ENCODE measurements around the gene UNC13C. TPM values are rescaled to one million over a fixed set of nuclear protein-coding genes. Genes with fewer than 3 reads are reported as not detected.

The UNC13C gene
- total and polyA plus RNA-seq, 10 of the 15 experiments (the other 5 are each of a cell fraction or from before 2014, with no cell fraction given): 9.9 to 81.3 (median 25.0) TPM

GRCh38 chr15:54347082-54347827 lies 369.0 kb downstream of the UNC13C start (continued):
- TF ChIP-seq NR2C2 (IDR thresholded peaks at IDR 0.05; ENCODE audit: borderline replicate concordance, control insufficient read depth, insufficient read length, low read depth): no peak
- TF ChIP-seq CEBPZ (IDR thresholded peaks at IDR 0.05; ENCODE audit: low read depth, low read length): no peak
- TF ChIP-seq SMAD1 (IDR thresholded peaks at IDR 0.05; ENCODE audit: low read depth, partially characterized antibody): peak; percentile 45
- TF ChIP-seq CHD1 (IDR thresholded peaks at IDR 0.05; ENCODE audit: low read depth, low read length): no peak
- no peak for TF ChIP-seq BRCA1 (IDR thresholded peaks at IDR 0.05; ENCODE audit: low read depth, low read length)
- TF ChIP-seq HDAC6 (IDR thresholded peaks at IDR 0.05; ENCODE audit: unreplicated experiment): no peak
- TF ChIP-seq JUND (IDR thresholded peaks at IDR 0.05; ENCODE audit: low read depth, low read length): peak; percentile 88
- TF ChIP-seq HCFC1 (IDR thresholded peaks at IDR 0.05; ENCODE audit: low read length): no peak
- no peak for TF ChIP-seq SUPT20H (IDR thresholded peaks at IDR 0.05; ENCODE audit: borderline replicate concordance, control insufficient read depth, low read depth, low read length)
- TF ChIP-seq PRDM15 (CRISPR knock-in tag; IDR thresholded peaks at IDR 0.05): no peak
- TF ChIP-seq RCOR1 (conservative IDR thresholded peaks at IDR 0.05; ENCODE audit: low read depth, low read length): no peak
- no peak for TF ChIP-seq SREBF2 (IDR thresholded peaks at IDR 0.05; ENCODE audit: low read length)
- peak; percentile 60 for TF ChIP-seq CREM (IDR thresholded peaks at IDR 0.05; ENCODE audit: low read depth)
- TF ChIP-seq SREBF1 (IDR thresholded peaks at IDR 0.05; ENCODE audit: low read length): 0 out of 2 replicates have a peak, but pooled peaks have one; percentile 36
- no peak for TF ChIP-seq RAD51 (IDR thresholded peaks at IDR 0.05)
- no peak for TF ChIP-seq RFX5 (IDR thresholded peaks at IDR 0.05; ENCODE audit: low read depth, low read length)
- no peak for TF ChIP-seq NRF1 (conservative IDR thresholded peaks at IDR 0.05; ENCODE audit: low read depth, low read length)
- peak; percentile 81 for TF ChIP-seq MEF2A (IDR thresholded peaks at IDR 0.05; ENCODE audit: insufficient read depth, low read depth, low read length)
- TF ChIP-seq BCL3 (IDR thresholded peaks at IDR 0.05; ENCODE audit: borderline replicate concordance, insufficient read depth, low read depth, low read length, poor library complexity, severe bottlenecking): no peak
- TF ChIP-seq SMC3 (IDR thresholded peaks at IDR 0.05; ENCODE audit: borderline replicate concordance, low read length): peak; percentile 26; the same call in 1 of the 2 replicates
- TF ChIP-seq IKZF1 (conservative IDR thresholded peaks at IDR 0.05): peak; percentile 39; the same call in 1 of the 2 replicates

All from GM12878 (cell line).